ENCODE measurements around the gene UPK3BL2.
A peak's percentile ranks its signal among the peaks of the same experiment; 100 is the strongest.
"Not testable (repeated sequence)": the region's sequence is repeated elsewhere in the genome, so short reads cannot be mapped to it uniquely, and the experiment has no call there.

The UPK3BL2 gene

GRCh38 chr7:102543596-102543995 is at the start of gene UPK3BL2:
Gene UPK3BL2 (minus strand): TSS chr7:102543696. CDS start chr7:102543636, 60 bp downstream.
- DNase-seq: not testable (repeated sequence)

DNA sequence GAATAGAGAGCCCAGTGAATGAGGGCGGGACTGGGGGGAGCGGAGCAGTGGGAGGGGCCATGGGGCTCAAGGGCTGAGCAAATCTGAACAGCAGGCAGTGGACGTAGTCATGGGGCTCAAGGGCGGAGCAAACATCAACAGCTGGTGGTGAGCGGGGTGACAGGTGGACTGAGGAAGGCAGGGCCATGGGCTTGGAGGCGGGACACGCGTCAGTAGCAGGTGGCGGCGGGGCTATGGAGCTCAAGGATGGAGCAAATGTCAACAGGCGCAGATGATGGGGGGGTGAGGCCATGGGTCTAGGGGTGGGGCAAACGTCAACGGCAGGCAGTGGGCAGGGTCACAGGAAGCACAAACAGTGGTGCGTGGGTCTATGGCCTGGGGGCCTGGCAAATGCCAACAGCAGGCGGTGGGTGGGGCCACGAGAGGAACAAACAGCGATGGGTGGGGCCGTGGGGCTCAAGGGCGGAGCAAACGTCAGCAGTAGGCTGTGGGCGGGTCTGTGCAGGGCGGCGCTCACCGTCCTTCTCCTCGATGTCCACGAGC is 49.1 kb upstream of the UPK3BL2 start:
- DNase-seq: peak in 1 of 2 experiments; percentile 32

GRCh38 chr7:102589857-102590256 is 46.4 kb upstream of the UPK3BL2 start:
- DNase-seq: not testable (repeated sequence)

DNA sequence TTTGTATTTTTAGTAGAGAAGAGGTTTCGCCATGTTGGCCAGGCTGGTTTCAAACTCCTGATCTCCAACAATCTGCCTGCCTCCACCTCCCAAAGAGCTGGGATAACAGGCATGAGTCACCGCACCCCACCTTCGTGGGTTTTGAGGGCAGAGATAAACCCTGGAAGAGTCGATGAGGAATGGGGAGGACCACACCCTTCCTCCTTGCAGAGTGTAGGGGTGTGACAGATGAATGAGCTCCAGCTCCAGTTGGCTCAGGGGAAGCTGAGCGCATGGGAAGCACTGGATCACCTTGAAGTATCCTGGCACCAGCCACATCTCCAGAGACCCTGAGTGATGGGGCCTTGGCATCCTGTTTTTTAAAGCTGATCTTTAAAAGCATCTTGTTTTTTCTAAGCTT is 40.0 kb upstream of the UPK3BL2 start:
- not testable (repeated sequence) for DNase-seq

- DNase-seq: not testable (repeated sequence)
Observed at GRCh38 chr7:102581722-102582121, 38.2 kb upstream of the UPK3BL2 start.

DNA sequence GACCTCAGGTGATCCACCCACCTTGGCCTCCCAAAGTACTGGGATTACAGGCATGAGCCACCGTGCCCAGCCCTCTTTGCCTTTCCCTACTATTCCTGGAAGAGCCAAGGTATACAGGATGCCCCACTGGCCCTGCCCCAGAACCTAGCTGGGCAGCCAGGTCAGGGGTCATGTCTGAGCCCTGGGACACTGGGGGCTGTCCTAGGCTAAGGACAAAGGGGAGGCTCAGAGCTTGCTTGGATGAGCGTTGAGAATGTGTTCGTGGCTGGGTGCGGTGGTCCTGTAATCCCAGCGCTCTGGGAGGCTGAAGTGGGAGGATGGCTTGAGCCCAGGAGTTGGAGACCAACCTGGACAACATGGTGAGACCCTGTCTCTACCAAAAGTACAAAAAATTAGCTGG is 35.0 kb upstream of the UPK3BL2 start:
- not testable (repeated sequence) for DNase-seq

DNA sequence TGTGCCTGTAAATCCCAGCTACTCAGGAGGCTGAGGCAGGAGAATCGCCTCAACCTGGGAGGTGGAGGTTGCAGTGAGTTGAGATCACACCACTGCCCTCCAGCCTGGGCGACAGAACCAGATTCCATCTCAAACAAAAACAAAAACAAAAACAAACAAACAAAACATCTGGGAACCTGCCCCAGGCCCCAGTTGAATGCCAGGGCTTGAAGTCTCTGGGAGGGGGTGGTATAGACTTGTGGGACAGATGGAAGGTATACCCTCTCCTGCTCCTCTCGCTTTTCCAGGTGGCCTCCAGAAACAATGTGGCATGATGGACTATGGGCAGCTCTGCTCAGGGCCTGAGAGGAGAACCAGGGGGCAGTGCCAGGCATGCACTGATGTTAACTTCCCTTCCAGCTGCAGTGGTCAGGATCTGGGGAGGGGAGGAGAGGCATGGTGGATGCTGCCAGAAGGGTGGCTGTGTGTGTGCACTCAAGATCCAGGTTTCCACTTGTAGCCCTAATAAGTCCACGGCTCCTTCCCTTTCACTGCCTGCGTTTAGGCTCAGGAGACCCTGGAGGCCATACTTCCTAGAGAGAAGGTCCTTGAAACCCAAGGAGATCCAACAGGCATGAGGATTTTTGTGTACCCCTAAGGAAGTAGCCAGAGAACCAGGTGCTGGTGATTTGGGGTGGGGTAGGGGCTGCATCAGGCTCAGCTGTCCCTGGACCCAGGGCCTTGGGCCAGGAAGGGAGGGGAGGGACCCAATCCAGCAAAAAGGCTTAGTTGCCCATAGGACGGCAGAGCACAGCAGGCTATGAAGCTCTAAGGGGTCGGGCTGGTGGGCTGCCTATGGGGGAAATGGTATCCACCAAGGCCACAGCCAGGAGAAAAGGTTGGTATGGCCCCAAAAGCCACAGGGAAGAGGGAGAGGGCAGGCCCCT is 34.1 kb upstream of the UPK3BL2 start:
- DNase-seq: not testable (repeated sequence)

DNA sequence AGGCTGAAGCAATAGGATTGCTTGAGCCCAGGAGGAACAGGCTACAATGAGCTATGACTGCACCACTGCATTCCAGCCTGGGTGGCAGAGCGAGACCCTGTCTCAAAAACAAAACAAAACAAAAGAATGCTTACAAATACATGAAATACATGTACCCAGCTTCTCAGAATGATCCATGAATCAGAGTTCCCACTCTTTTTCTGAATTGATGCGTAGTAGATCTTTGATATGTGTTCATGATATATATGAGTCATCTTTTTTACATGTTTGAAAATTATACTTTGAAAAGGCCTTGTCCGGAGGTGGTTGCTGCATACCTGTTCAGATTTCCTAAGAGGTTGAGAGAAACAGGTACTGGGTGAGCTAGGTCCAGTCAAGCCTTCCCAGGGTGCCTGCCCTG is 32.9 kb upstream of the UPK3BL2 start:
- DNase-seq: not testable (repeated sequence)

DNA sequence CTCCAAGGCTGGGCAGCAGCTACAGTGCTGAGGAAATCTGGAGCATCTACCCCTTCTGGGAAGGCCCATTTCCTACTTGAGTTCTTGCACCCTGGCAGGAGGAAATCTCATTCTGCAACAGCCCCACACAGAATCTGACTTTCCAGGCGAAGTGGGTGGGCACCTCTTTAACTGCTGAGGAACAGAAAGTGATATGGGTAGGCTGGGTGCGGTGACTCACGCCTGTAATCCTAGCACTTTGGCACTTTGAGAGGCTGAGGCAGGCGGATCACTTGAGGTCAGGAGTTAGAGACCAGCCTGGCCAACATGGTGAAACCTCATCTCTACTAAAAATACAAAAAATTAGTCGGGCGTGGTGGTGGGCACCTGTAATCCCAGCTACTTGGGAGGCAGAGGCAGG is 31.1 kb upstream of the UPK3BL2 start:
- not testable (repeated sequence) for DNase-seq

DNA sequence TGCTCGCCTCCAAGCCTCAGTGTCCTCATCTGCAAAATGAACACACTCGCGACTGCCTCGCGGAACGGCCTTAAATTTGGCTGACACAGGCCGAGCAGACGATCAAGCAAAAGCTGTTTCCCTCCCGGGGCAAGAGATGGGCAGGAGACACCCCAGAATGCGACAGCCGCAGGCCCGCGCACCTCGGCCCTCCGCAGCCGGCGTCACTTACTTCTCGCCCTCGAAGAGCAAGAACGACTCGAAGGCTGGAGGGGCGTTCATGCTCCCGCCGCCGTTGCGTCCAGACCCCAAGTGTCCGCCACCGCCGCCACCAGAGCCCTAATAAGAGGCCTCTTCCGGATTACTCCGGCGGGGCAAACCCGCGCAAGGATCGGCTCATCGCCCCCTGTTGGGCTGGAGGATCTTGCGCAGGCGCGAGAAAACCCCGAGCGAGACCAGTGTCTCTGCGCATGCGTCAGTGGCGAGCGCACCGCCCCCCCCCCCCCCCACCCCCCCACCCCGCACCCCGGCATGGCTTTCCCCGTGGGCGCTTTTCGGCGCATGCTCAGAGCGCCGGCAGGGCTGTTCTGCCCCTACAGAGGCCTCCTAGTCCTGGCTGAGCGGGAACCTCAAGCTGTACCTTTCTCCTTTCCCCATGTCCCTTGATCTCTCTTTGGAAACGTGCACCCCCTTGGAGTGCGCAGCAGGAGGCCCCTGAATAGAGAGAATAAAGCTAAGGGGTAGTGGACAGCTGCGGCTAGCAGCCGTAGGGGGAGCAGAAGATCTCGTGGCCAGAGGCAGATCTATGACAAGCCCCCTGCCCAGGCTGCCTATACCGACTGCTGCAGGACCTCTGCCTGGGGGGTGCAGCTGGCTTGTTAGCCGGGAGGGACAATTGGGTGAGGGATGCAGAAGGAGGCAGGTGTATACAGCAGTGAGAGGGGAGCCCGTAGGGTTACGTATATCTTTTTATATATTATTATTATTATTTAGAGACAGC is 29.1 kb upstream of the UPK3BL2 start, which contains the start of gene POLR2J3:
Gene POLR2J3, minus strand, starts transcription at position 323 of the 979 bp plus-strand sequence. Its CDS starts 62 bp downstream, at position 261.
- peak; percentile 99 for DNase-seq

- not testable (repeated sequence) for DNase-seq
Observed at GRCh38 chr7:102568620-102569019, 25.1 kb upstream of the UPK3BL2 start.

DNA sequence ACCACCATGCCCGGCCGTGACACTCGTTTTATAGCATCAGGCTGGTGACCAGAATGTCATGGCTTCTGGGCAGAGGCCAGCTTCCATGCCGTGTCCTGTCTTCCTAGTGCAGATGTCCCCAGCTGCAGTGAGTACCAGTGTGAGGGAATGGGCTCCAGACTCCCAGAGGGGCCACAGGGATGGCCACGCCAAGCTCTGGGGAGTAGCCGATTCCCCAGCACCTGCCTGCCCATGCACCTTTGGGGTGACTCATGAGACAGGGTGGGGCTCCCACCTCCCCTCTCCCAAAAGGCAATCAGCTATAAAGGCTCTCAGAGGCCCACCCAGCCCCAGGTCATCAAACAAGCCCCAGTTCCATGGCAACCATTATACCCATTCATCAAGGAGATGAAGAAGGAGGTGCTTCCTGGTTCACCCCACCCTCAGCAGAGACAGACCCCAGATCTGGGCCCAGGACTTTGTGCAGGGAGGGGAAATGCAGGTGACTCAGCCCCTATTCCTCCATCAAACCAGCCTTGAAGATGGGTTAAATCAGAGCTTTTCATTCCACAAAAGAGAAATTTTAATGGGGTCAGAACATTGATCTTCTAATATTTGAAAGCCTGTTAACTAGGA is 7.4 kb upstream of the UPK3BL2 start, which contains the start of gene SPDYE2:
Gene SPDYE2, plus strand, starts transcription at position 419 of the 615 bp plus-strand sequence. CDS start 2,030 bp downstream, outside the sequence.
- DNase-seq: not testable (repeated sequence)

DNA sequence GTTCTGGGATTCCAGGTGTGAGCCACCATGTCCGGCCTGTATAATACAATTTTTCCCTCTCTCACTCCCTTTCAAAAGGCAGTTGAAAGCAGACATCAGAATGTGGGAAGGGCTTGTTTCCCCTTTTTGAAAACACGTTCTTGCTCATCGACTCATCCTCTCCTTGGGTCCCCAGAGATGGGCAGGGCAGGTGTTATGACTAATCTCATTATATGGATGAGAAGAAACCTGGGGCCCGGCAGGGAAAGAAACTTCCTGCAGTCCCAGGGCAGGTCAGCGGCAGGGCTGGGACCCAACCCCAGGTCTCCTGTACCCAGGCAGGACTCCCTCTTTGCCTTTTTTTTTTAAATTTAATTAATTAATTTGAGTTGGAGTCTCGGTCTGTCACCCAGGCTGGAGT is 2.9 kb upstream of the UPK3BL2 start:
- not testable (repeated sequence) for DNase-seq

GRCh38 chr7:102545288-102545687 is 1.8 kb upstream of the UPK3BL2 start:
- DNase-seq: not testable (repeated sequence)

DNA sequence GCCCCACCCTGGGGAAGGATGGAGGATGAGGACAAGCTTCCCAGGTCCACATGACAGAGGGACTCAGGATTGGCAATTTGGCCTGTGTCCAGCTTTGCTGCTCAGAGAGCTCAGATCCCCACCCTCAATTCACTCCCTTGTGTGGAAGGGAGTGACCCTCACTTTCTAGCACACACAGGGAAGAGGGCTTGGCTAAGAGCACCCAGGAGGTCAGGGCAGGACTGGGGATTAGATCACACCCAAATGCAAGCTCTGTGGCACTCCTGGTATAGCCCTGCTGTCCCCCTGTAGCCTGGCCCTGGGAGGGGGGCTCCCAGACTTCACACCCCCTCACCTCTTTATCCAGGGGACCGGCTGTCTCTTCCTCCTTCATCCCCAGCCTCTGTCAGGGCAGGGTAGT is 876 bp upstream of the UPK3BL2 start:
- DNase-seq: not testable (repeated sequence)

DNA sequence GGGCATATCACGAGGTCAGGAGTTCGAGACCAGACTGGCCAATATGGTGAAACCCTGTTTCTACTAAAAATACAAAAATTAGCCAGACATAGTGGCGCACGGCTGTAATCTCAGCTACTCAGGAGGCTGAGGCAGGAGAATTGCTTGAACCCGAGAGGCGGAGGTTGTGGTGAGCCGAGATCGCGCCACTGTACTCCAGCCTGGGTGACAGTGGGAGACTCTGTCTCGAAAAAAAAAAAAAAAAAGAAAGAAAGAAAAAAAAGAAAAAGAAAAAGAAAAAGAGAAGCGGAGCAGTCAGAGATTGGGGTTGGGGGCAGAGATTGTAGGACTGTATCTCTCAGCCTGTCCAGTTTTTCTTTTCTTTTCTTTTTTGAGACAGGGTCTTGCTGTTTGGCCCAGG is 725 bp downstream of the UPK3BL2 start:
- DNase-seq: not testable (repeated sequence)

DNA sequence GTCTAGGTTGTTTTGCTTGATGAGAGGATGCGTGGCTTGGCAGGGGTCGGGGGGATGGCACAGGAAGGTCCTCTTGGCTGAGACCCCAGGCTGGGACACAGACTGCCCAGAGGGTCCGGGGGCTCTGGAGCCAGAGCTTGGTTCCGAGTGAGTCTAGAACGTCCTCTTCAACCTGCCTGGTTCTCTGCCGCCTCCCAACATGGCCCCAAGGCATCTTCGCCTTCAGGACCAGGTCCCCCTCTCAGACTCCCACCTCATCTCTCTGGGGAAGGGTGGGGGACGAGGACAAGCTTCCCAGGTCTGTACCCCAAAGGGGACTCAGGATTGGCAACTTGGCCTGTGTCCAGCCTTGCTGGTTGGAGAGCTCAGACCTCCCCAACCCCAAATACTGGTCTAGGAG is 1.4 kb downstream of the UPK3BL2 start:
- DNase-seq: not testable (repeated sequence)

DNA sequence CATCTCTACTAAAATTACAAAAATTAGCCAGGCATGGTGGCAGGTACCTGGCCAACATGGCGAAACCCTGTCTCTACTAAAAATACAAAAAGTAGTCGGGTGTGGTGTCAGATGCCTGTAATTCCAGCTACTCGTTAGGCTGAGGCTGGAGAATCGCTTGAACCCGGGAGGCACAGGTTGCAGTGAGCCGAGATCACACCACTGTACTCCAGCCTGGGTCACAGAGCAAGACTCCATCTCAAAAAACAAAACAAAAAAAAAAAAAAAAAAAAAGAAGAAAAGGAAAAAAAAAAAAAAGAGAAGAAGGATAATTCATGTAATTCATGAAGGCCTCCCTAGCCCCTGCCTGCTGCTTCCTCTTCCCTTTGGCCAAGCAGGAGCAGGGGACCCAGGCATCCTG is 2.9 kb downstream of the UPK3BL2 start:
- not testable (repeated sequence) for DNase-seq

- DNase-seq: not testable (repeated sequence)
Observed at GRCh38 chr7:102535062-102535615, 8.4 kb downstream of the UPK3BL2 start.

DNA sequence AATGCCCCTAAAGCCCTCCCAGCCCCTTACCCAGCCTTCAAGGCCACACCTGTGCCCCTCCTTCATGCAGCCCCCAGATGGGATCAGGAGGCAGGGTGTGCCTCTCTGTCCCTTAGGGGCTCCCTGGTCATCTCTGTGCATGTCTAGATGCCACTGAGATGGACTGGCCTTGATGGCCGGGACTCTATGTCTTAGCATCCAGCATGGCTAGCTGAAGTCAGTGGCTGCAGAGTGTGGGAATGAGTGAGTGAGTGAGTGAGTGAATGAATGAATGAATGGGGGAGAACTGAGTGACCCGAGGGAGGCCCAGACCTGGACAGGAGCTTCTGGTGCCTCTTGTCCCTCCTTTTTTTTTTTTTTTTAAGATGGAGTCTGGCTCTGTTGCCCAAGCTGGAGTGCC is 11.4 kb downstream of the UPK3BL2 start:
- not testable (repeated sequence) for DNase-seq

DNA sequence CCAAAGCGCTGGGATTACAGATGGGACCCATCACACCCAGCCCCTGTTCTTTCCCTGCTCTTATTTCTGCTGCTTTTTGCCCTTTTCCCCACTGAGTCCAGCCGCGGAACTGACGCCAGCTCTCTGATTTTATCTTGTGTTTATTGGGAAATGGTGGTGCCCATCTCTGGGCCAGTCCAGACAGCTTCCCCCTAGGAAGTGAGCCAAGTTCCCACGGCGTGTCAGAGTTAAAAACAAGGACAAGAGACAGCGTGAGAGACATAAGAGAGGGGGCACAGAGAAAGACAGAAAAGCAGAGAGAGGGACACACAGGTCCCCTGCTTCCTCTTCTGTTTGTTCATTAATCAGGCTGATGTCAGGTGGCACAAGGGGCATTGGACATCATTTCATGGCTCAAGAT is 11.9 kb downstream of the UPK3BL2 start:
- not testable (repeated sequence) for DNase-seq
